Activated naive CD4-positive, alpha-beta T cell treated with anti-CD3 and anti-CD28 coated beads, Interleukin-2, amount 50 U/mL, for 16 hours (primary cell): ENCODE measurements around the gene COPZ1.

ENCODE experiments used
- DNase-seq: peaks from one replicate; pipeline ENCODE4 v3.0.0-alpha.2; 2020

Gene COPZ1

GRCh38 chr12:54379398-54380201 is 54.7 kb downstream of the COPZ1 start:
- peak; percentile 92 for DNase-seq

DNA sequence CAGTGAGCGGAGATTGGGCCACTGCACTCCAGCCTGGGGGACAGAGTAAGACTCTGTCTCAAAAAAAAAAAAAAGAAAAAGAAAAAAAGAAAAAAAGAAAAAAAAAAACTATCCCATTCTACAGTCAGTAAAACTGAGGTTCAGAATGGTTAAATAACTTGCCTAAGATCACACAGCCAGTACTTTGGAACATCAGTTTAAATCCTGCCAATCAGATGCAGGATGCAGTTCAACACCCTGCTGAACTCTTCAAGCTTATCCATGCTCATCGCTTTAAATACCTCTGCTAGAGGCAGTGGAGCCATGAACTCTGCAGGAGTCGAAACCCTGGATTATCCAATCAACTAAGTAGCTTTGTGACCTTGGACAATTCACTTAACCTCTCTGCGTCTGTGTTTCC is 56.2 kb downstream of the COPZ1 start:
- DNase-seq = no peak

- no peak for DNase-seq
These were observed 58.2 kb downstream of the COPZ1 start for GRCh38 chr12:54383041-54383609.

GRCh38 chr12:54384591-54385041 is 59.7 kb downstream of the COPZ1 start, which contains the start of gene ZNF385A:
Gene ZNF385A (minus strand): TSS chr12:54384733. CDS start chr12:54384514, 219 bp downstream.
- DNase-seq = no peak

GRCh38 chr12:54385251-54385914 is 60.5 kb downstream of the COPZ1 start:
- DNase-seq = no peak

DNA sequence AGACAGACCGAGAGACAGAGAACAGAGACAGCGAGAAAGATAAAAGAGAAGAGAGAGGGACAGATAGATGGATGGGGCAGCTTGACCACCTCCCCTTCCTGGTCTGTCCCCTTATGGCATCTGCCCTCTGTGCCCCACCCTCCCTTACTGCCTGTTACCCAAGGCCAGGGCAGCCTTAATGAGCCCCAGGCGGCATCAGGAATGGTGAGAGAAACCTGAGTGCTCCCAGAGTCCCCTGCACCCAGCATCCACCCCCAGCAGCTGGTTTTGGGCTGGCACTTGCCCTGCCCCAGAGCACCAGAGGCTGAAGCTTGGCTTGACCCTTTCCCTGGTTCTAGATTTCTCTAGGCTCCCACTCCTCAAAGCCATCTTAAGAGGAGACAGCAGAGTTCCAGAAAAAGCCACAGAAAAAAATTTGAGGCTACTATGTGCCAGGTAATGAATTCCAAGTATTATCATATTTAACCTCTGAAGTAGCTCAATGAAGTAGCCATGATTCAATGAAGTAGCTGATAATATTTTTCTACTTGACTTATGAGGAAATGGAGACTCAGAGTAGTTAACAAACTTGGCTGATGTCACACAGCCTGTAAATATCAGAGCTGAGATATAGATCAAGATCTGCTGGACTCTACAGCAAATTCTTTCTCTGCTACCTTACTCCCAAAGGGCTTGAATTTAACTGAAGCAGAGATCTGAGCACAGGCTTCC is 61.6 kb downstream of the COPZ1 start:
- DNase-seq = no peak

DNA sequence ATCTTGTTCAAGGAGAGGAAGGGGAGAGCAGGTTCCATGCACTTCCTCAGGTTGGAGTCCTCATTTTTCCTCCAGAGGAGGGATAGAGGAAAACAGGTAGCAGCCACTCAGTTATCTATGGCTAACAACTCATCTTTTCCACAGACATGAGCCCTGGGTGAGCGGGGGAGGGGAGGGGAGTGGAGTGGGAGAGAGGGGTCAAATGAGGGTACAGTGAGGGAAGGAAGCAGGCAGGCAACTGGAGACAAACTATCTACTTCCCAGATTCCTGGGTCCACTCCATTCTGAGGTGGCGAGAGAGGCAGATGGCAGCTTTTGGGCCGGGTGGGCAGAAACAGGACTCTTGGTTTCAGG is 62.2 kb downstream of the COPZ1 start:
- no peak for DNase-seq

DNA sequence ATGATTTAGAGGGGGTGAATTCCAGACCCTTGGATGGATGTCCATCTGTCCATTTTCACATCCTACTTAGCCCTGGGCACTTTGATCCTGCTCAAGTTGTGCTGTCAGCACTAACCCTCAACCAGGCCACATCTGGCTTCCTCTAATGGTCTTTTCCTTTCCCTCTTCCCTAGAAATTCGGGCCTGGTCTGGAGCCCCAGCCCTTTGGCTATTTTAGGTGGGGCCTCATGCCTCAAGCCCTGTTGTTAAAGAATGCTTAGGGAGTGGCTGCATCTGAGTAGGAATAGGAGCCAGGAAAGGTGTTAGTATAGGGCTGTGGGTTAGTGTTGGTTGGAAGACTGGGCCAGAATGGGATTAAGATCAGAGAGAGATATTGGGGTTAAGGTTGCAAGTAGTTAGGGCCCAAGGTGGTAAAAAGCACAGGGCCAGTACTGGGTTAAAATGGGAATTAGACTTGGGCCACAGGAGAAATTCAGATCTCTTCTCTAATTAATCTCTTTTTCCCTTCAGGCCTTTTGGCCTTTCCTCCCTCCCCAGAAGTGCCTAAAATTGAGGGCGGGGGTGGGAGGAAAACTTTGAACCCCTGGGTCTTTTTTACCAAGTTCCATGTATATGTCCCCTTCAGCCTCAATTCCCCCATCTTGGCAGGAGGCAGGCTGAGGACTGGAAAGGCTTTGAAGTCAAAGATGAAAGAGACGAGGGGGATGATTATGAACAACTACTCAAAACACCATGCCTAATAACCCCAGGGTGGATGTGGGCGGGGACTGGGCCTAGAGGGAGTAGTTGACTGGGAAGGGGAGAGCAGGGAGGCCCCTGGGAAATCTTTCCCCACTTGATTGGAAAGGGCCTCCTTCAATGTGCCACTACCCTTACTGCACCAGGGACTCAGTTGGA is 63.6 kb downstream of the COPZ1 start:
- no peak for DNase-seq

- no peak for DNase-seq
These were observed 64.2 kb downstream of the COPZ1 start for GRCh38 chr12:54389134-54389508.

- DNase-seq = no peak
These were observed 64.8 kb downstream of the COPZ1 start for GRCh38 chr12:54389607-54390175.

- no peak for DNase-seq
These were observed 65.3 kb downstream of the COPZ1 start for GRCh38 chr12:54390176-54390667.

GRCh38 chr12:54390668-54391551 is 66.0 kb downstream of the COPZ1 start:
- DNase-seq = peak; percentile 72

- no peak for DNase-seq
These were observed 67.7 kb downstream of the COPZ1 start for GRCh38 chr12:54392485-54393206.

DNA sequence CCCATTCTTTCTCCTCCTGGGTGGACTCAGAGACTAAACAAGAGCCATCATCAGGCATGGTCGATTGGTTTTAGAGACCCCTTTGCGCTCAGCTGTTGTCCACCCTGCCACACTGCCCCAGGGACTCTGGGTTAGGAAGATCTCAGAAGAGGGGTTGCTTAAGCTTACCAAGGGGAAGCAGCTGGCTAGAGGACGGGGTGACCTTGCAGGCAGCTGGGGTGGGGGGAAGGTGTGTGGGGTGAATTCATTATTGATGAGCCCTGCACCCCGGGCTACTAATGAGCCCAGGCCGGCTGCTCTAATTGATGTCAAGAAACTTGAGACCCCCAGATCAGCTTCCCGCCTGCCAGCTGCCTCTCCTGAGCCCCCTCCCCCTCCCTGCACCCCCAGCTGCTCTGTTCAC is 68.3 kb downstream of the COPZ1 start:
- no peak for DNase-seq

DNA sequence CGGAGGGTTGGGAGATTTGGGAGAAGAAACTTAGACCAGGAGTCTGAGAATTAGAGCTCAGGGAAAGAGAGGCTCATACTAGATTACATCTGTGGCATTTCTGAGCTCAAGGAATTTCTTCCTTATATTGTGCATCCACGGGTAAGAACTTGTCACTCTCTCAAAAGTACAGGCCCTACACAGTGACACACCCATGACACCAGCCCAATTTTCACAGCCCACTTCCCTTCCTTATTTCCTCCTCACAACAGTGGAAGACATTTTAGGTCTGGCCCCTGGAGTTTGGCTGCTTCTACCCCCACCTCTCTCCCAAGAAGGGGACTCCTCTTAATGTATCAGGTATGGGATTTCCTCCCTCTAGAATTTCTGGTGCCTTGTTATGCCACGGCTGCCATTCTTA is 68.8 kb downstream of the COPZ1 start:
- no peak for DNase-seq

- DNase-seq = no peak
These were observed 69.4 kb downstream of the COPZ1 start for GRCh38 chr12:54394281-54394719.

GRCh38 chr12:54394986-54395385 is 70.1 kb downstream of the COPZ1 start:
- DNase-seq = no peak

GRCh38 chr12:54395545-54395944 is 70.6 kb downstream of the COPZ1 start:
- no peak for DNase-seq

GRCh38 chr12:54397157-54397556 is 72.2 kb downstream of the COPZ1 start:
- DNase-seq = no peak

DNA sequence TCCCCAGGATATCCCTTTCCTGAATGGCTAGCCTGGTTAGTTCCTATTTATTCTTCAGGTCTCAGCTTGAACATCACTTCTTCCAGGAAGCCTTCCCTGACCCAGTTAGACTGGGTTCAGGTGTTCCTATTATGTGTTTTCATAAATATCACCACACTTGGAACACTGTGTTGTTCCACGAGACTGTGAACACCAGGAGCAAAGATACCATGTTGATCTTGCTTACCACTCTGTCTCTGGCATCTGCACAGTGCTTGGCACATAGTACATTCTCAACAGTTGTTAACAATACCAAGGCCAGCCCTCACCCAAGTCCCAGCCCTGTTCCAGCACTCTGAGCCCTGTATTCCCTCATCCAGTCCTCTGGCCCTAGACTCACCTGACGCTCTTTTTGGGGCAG is 73.3 kb downstream of the COPZ1 start:
- no peak for DNase-seq
